Chondrocyte (in vitro differentiated cells): ENCODE measurements around the gene IRF6. TPM values are rescaled to one million over a fixed set of nuclear protein-coding genes. Genes with fewer than 3 reads are reported as not detected.

Source experiments
- DNase-seq: peaks from one replicate; pipeline ENCODE4 v3.0.0; 2021; ENCODE audit warnings: mixed read lengths, low spot score
- H3K27ac Mint-ChIP-seq: one replicate; pipeline ENCODE4 v1.8.0; 2021; ENCODE audit warnings: mild to moderate bottlenecking, moderate library complexity, mixed read lengths; ENCODE audit not compliant: unreplicated experiment
- H3K27me3 Mint-ChIP-seq: 2 replicates; pipeline ENCODE4 v1.8.0; 2021; ENCODE audit warnings: low read depth, mixed read lengths
- H3K36me3 Mint-ChIP-seq: 2 replicates; pipeline ENCODE4 v1.8.0; 2021; ENCODE audit warnings: low read depth, mixed read lengths
- H3K4me1 Mint-ChIP-seq: 2 replicates; pipeline ENCODE4 v1.8.0; 2021; ENCODE audit warnings: low read depth, mild to moderate bottlenecking, mixed read lengths
- H3K4me3 Mint-ChIP-seq: one replicate; pipeline ENCODE4 v1.8.0; 2021; ENCODE audit warnings: mild to moderate bottlenecking, moderate library complexity, mixed read lengths; ENCODE audit not compliant: unreplicated experiment
- H3K9me3 Mint-ChIP-seq: 2 replicates; pipeline ENCODE4 v1.8.0; 2021; ENCODE audit warnings: low read depth, mixed read lengths
- CTCF ChIP-seq: fragments of 200-600 bp; sonication (generic); IDR thresholded peaks from 2 replicates; pipeline ENCODE4 v1.5.0; 2021; ENCODE audit warnings: antibody characterized with exemption, mild to moderate bottlenecking, moderate library complexity
- total RNA-seq: library from RNA; stranded (reverse); gene quantifications from 3 replicates; pipeline ENCODE4 v1.2.1, GENCODE V29; 2021

IRF6 gene
- total RNA-seq, 1 donor from 2014 or later, result 0.25 TPM

GRCh38 chr1:209785592-209785991 is 20.4 kb downstream of the IRF6 start:
- Mint-ChIP-seq H3K4me1 (peaks cover 14% of the 10 kb centered on the region), H3K36me3 (peaks cover 2% of the 10 kb centered on the region), H3K27ac (no peak overlapping the region), H3K9me3 (peaks cover 2% of the 10 kb centered on the region), H3K4me3 (no peak overlapping the region), H3K27me3 (peaks cover 36% of the 10 kb centered on the region)
- TF ChIP-seq CTCF, result no peak
- DNase-seq, result no peak

- Mint-ChIP-seq H3K27me3 (peaks cover 29% of the 10 kb centered on the region), H3K9me3 (peaks cover 2% of the 10 kb centered on the region), H3K27ac (peak within 1 kb of the TSS; percentile 94), H3K4me3 (peak within 1 kb of the TSS; percentile 95), H3K36me3 (peaks cover 2% of the 10 kb centered on the region), H3K4me1 (peaks cover 14% of the 10 kb centered on the region)
- TF ChIP-seq CTCF, result peak; percentile 28
- peak; percentile 99 for DNase-seq
Measured at GRCh38 chr1:209784265-209785169, 21.4 kb downstream of the IRF6 start, which contains the start of gene C1orf74. Gene C1orf74, minus strand, starts transcription at chr1:209784559. Its CDS starts 925 bp downstream, at chr1:209783634.

GRCh38 chr1:209783386-209783785 is 22.6 kb downstream of the IRF6 start:
- no peak for TF ChIP-seq CTCF
- H3K9me3 Mint-ChIP-seq, result peaks cover 2% of the 10 kb centered on the region
- peaks cover 14% of the 10 kb centered on the region for H3K4me1 Mint-ChIP-seq
- H3K27ac Mint-ChIP-seq, result no peak overlapping the region
- peak overlapping the region; percentile 95 for H3K4me3 Mint-ChIP-seq
- peaks cover 24% of the 10 kb centered on the region for H3K27me3 Mint-ChIP-seq
- no peak for DNase-seq
- peaks cover 2% of the 10 kb centered on the region for H3K36me3 Mint-ChIP-seq

GRCh38 chr1:209780268-209780667 is 25.7 kb downstream of the IRF6 start:
- Mint-ChIP-seq H3K27me3 (peaks cover under 1% of the 10 kb centered on the region), H3K9me3 (peaks cover 2% of the 10 kb centered on the region), H3K27ac (no peak overlapping the region), H3K4me1 (peaks cover 14% of the 10 kb centered on the region), H3K36me3 (peaks cover 2% of the 10 kb centered on the region), H3K4me3 (no peak overlapping the region)
- DNase-seq, result no peak
- TF ChIP-seq CTCF, result no peak

GRCh38 chr1:209778102-209778501 is 27.8 kb downstream of the IRF6 start:
- TF ChIP-seq CTCF, result no peak
- H3K4me1 Mint-ChIP-seq, result no peaks in the 10 kb centered on the region
- H3K4me3 Mint-ChIP-seq, result no peak overlapping the region
- H3K27ac Mint-ChIP-seq, result no peak overlapping the region
- peaks cover 2% of the 10 kb centered on the region for H3K36me3 Mint-ChIP-seq
- H3K9me3 Mint-ChIP-seq, result peaks cover 2% of the 10 kb centered on the region
- H3K27me3 Mint-ChIP-seq, result peaks cover 6% of the 10 kb centered on the region
- no peak for DNase-seq
